SK-N-MC (cell line): ENCODE measurements around the gene PCSK4.

Source experiments
- EZH2 ChIP-seq: fragments of 200-600 bp; sonication (generic); IDR thresholded peaks from one replicate; pipeline ENCODE4 v1.6.1; 2017; ENCODE audit warnings: antibody characterized with exemption
- POLR2AphosphoS5 ChIP-seq: IDR thresholded peaks from 2 replicates; pipeline ENCODE4 v1.6.1; 2012; ENCODE audit warnings: mild to moderate bottlenecking, low read depth, low read length, borderline replicate concordance

DNA sequence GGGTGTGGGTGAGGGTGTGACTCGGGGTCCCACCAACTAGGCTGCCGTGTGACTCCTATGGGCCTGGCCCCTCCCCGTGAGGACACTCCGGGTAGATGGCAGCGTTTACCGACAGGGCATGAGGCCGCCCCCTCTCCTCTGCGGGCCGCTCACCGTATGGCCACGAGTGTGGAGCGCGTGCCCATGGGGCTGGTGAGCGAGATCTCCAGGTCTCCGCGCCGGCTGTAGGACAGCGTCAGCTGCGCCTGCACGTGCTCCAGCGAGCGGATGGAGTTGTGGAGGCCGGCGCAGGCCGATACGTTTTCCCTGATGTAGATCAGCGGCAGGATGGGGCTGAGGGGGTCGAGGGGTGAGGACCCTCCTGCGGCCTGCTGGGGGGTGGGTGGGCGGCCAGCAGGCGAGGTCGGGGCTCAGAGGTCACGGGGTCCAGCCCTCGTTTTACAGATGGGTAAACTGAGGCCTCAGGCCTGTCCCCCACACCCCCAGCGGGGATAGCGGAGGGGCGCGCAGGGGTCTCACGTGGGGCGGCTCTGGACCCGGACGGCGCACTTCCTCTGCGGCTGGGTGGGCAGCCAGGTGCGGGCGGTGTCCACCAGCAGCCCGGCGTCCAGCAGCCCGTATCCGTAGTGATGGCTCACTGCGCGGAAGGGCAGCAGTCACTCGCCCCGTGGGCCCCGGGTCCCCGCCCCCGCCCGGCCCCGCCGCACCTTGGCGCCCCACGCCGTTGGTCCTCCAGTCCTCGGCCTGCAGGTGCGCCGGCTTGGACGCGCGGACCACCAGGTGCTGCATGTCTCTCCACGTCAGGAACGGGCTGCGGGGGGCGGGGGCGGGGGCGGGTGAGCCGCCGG, 6.8 kb downstream of the PCSK4 start:
- TF ChIP-seq POLR2AphosphoS5 = no peak
- TF ChIP-seq EZH2 = no peak
